Measurements from ENCODE around the gene NF1.

Gene NF1

GRCh38 chr17:31126318-31126717, 31.5 kb downstream of the NF1 start:
- no peak for DNase-seq
- no peaks in the 10 kb centered on the region for H3K9me3 ChIP-seq (ENCODE audit: control insufficient read depth, low read length)
- H3K27ac ChIP-seq (ENCODE audit: insufficient read depth, low read length, poor library complexity, severe bottlenecking) = no peak overlapping the region
- no peak overlapping the region for H3K4me3 ChIP-seq (ENCODE audit: insufficient read depth, low read depth, low read length, poor library complexity, severe bottlenecking)
- no peaks in the 10 kb centered on the region for H3K27me3 ChIP-seq (replicated peaks; ENCODE audit: control insufficient read depth, insufficient read depth, low read length, poor library complexity, severe bottlenecking)
- no peaks in the 10 kb centered on the region for H3K36me3 ChIP-seq (ENCODE audit: control insufficient read depth, insufficient read depth, low read length)
- no peaks in the 10 kb centered on the region for H3K4me1 ChIP-seq (ENCODE audit: control insufficient read depth, insufficient read depth, low read length, poor library complexity, severe bottlenecking)

- Histone ChIP-seq H3K4me3 (ENCODE audit: insufficient read depth, low read depth, low read length, poor library complexity, severe bottlenecking) (no peak overlapping the region), H3K27me3 (replicated peaks; ENCODE audit: control insufficient read depth, insufficient read depth, low read length, poor library complexity, severe bottlenecking) (no peaks in the 10 kb centered on the region), H3K27ac (ENCODE audit: insufficient read depth, low read length, poor library complexity, severe bottlenecking) (no peak overlapping the region), H3K36me3 (ENCODE audit: control insufficient read depth, insufficient read depth, low read length) (no peaks in the 10 kb centered on the region), H3K4me1 (ENCODE audit: control insufficient read depth, insufficient read depth, low read length, poor library complexity, severe bottlenecking) (no peaks in the 10 kb centered on the region), H3K9me3 (ENCODE audit: control insufficient read depth, low read length) (no peaks in the 10 kb centered on the region)
- DNase-seq = no peak
These were observed 33.5 kb downstream of the NF1 start for GRCh38 chr17:31128241-31128640.

GRCh38 chr17:31130286-31131224, 35.8 kb downstream of the NF1 start:
- H3K27ac ChIP-seq (ENCODE audit: insufficient read depth, low read length, poor library complexity, severe bottlenecking) = no peak overlapping the region
- H3K9me3 ChIP-seq (ENCODE audit: control insufficient read depth, low read length) = no peaks in the 10 kb centered on the region
- H3K4me1 ChIP-seq (ENCODE audit: control insufficient read depth, insufficient read depth, low read length, poor library complexity, severe bottlenecking) = no peaks in the 10 kb centered on the region
- DNase-seq = no peak
- no peaks in the 10 kb centered on the region for H3K27me3 ChIP-seq (replicated peaks; ENCODE audit: control insufficient read depth, insufficient read depth, low read length, poor library complexity, severe bottlenecking)
- no peak overlapping the region for H3K4me3 ChIP-seq (ENCODE audit: insufficient read depth, low read depth, low read length, poor library complexity, severe bottlenecking)
- H3K36me3 ChIP-seq (ENCODE audit: control insufficient read depth, insufficient read depth, low read length) = no peaks in the 10 kb centered on the region

GRCh38 chr17:31131299-31131698, 36.5 kb downstream of the NF1 start:
- no peaks in the 10 kb centered on the region for H3K4me1 ChIP-seq (ENCODE audit: control insufficient read depth, insufficient read depth, low read length, poor library complexity, severe bottlenecking)
- no peaks in the 10 kb centered on the region for H3K9me3 ChIP-seq (ENCODE audit: control insufficient read depth, low read length)

GRCh38 chr17:31132977-31133376, 38.2 kb downstream of the NF1 start:
- no peak for DNase-seq

More at GRCh38 chr17:31131299-31131698, 36.5 kb downstream of the NF1 start:
- no peak overlapping the region for H3K27ac ChIP-seq (ENCODE audit: insufficient read depth, low read length, poor library complexity, severe bottlenecking)
- H3K27me3 ChIP-seq (replicated peaks; ENCODE audit: control insufficient read depth, insufficient read depth, low read length, poor library complexity, severe bottlenecking) = no peaks in the 10 kb centered on the region
- DNase-seq = no peak
- no peaks in the 10 kb centered on the region for H3K36me3 ChIP-seq (ENCODE audit: control insufficient read depth, insufficient read depth, low read length)
- no peak overlapping the region for H3K4me3 ChIP-seq (ENCODE audit: insufficient read depth, low read depth, low read length, poor library complexity, severe bottlenecking)

GRCh38 chr17:31134576-31134975, 39.8 kb downstream of the NF1 start:
- Histone ChIP-seq H3K4me3 (ENCODE audit: insufficient read depth, low read depth, low read length, poor library complexity, severe bottlenecking) (no peak overlapping the region), H3K36me3 (ENCODE audit: control insufficient read depth, insufficient read depth, low read length) (no peaks in the 10 kb centered on the region), H3K27me3 (replicated peaks; ENCODE audit: control insufficient read depth, insufficient read depth, low read length, poor library complexity, severe bottlenecking) (no peaks in the 10 kb centered on the region), H3K9me3 (ENCODE audit: control insufficient read depth, low read length) (no peaks in the 10 kb centered on the region), H3K27ac (ENCODE audit: insufficient read depth, low read length, poor library complexity, severe bottlenecking) (no peak overlapping the region), H3K4me1 (ENCODE audit: control insufficient read depth, insufficient read depth, low read length, poor library complexity, severe bottlenecking) (no peaks in the 10 kb centered on the region)
- DNase-seq = no peak

More at GRCh38 chr17:31132977-31133376, 38.2 kb downstream of the NF1 start:
- H3K36me3 ChIP-seq (ENCODE audit: control insufficient read depth, insufficient read depth, low read length) = no peaks in the 10 kb centered on the region
- H3K27me3 ChIP-seq (replicated peaks; ENCODE audit: control insufficient read depth, insufficient read depth, low read length, poor library complexity, severe bottlenecking) = no peaks in the 10 kb centered on the region
- H3K4me1 ChIP-seq (ENCODE audit: control insufficient read depth, insufficient read depth, low read length, poor library complexity, severe bottlenecking) = no peaks in the 10 kb centered on the region
- no peak overlapping the region for H3K4me3 ChIP-seq (ENCODE audit: insufficient read depth, low read depth, low read length, poor library complexity, severe bottlenecking)
- no peak overlapping the region for H3K27ac ChIP-seq (ENCODE audit: insufficient read depth, low read length, poor library complexity, severe bottlenecking)
- no peaks in the 10 kb centered on the region for H3K9me3 ChIP-seq (ENCODE audit: control insufficient read depth, low read length)

GRCh38 chr17:31136319-31136718, 41.5 kb downstream of the NF1 start:
- H3K27ac ChIP-seq (ENCODE audit: insufficient read depth, low read length, poor library complexity, severe bottlenecking) = no peak overlapping the region
- H3K36me3 ChIP-seq (ENCODE audit: control insufficient read depth, insufficient read depth, low read length) = no peaks in the 10 kb centered on the region
- H3K4me3 ChIP-seq (ENCODE audit: insufficient read depth, low read depth, low read length, poor library complexity, severe bottlenecking) = no peak overlapping the region
- H3K9me3 ChIP-seq (ENCODE audit: control insufficient read depth, low read length) = no peaks in the 10 kb centered on the region
- H3K4me1 ChIP-seq (ENCODE audit: control insufficient read depth, insufficient read depth, low read length, poor library complexity, severe bottlenecking) = no peaks in the 10 kb centered on the region
- DNase-seq = no peak
- H3K27me3 ChIP-seq (replicated peaks; ENCODE audit: control insufficient read depth, insufficient read depth, low read length, poor library complexity, severe bottlenecking) = no peaks in the 10 kb centered on the region

- no peaks in the 10 kb centered on the region for H3K36me3 ChIP-seq (ENCODE audit: control insufficient read depth, insufficient read depth, low read length)
- H3K4me1 ChIP-seq (ENCODE audit: control insufficient read depth, insufficient read depth, low read length, poor library complexity, severe bottlenecking) = no peaks in the 10 kb centered on the region
- no peaks in the 10 kb centered on the region for H3K27me3 ChIP-seq (replicated peaks; ENCODE audit: control insufficient read depth, insufficient read depth, low read length, poor library complexity, severe bottlenecking)
- DNase-seq = no peak
- no peaks in the 10 kb centered on the region for H3K9me3 ChIP-seq (ENCODE audit: control insufficient read depth, low read length)
- no peak overlapping the region for H3K4me3 ChIP-seq (ENCODE audit: insufficient read depth, low read depth, low read length, poor library complexity, severe bottlenecking)
- no peak overlapping the region for H3K27ac ChIP-seq (ENCODE audit: insufficient read depth, low read length, poor library complexity, severe bottlenecking)
These were observed 45.3 kb downstream of the NF1 start for GRCh38 chr17:31140111-31140510.

GRCh38 chr17:31144428-31144827, 49.7 kb downstream of the NF1 start:
- Histone ChIP-seq H3K4me3 (ENCODE audit: insufficient read depth, low read depth, low read length, poor library complexity, severe bottlenecking) (no peak overlapping the region), H3K9me3 (ENCODE audit: control insufficient read depth, low read length) (no peaks in the 10 kb centered on the region), H3K27me3 (replicated peaks; ENCODE audit: control insufficient read depth, insufficient read depth, low read length, poor library complexity, severe bottlenecking) (no peaks in the 10 kb centered on the region), H3K36me3 (ENCODE audit: control insufficient read depth, insufficient read depth, low read length) (no peaks in the 10 kb centered on the region), H3K4me1 (ENCODE audit: control insufficient read depth, insufficient read depth, low read length, poor library complexity, severe bottlenecking) (no peaks in the 10 kb centered on the region), H3K27ac (ENCODE audit: insufficient read depth, low read length, poor library complexity, severe bottlenecking) (no peak overlapping the region)
- DNase-seq = no peak

- Histone ChIP-seq H3K36me3 (ENCODE audit: control insufficient read depth, insufficient read depth, low read length) (no peaks in the 10 kb centered on the region), H3K27ac (ENCODE audit: insufficient read depth, low read length, poor library complexity, severe bottlenecking) (no peak overlapping the region), H3K9me3 (ENCODE audit: control insufficient read depth, low read length) (no peaks in the 10 kb centered on the region), H3K4me3 (ENCODE audit: insufficient read depth, low read depth, low read length, poor library complexity, severe bottlenecking) (no peak overlapping the region), H3K27me3 (replicated peaks; ENCODE audit: control insufficient read depth, insufficient read depth, low read length, poor library complexity, severe bottlenecking) (no peaks in the 10 kb centered on the region), H3K4me1 (ENCODE audit: control insufficient read depth, insufficient read depth, low read length, poor library complexity, severe bottlenecking) (no peaks in the 10 kb centered on the region)
- DNase-seq = no peak
These were observed 50.1 kb downstream of the NF1 start for GRCh38 chr17:31144836-31145235.
